HepG2 (cell line): ENCODE measurements around the gene RRM2. TPM values are rescaled to one million over a fixed set of nuclear protein-coding genes. Genes with fewer than 3 reads are reported as not detected.

Source experiments
- ARID4A ChIP-seq: sonication (generic); formaldehyde crosslinking; IDR thresholded peaks from 2 replicates; pipeline ENCODE4 v1.5.0; 2020; ENCODE audit warnings: mild to moderate bottlenecking, missing genetic modification reagents, borderline replicate concordance
- BHLHE40 ChIP-seq: IDR thresholded peaks from 2 replicates; pipeline ENCODE4 v1.6.1; 2011; ENCODE audit warnings: low read length, improper control_type of control experiment
- DNMT1 ChIP-seq: sonication (generic); formaldehyde crosslinking; IDR thresholded peaks from 2 replicates; pipeline ENCODE4 v1.5.1; 2020; ENCODE audit warnings: mild to moderate bottlenecking, missing genetic modification reagents
- EZH2 ChIP-seq: conservative IDR thresholded peaks from 2 replicates; pipeline ENCODE4 v1.6.1; 2012; ENCODE audit warnings: mild to moderate bottlenecking, low read depth, low read length, moderate library complexity
- HMG20B ChIP-seq: conservative IDR thresholded peaks from 2 replicates; pipeline ENCODE4 v1.6.1; 2016; ENCODE audit warnings: missing genetic modification reagents, missing compliant biosample characterization
- NFKBIZ ChIP-seq: IDR thresholded peaks from 2 replicates; pipeline ENCODE4 v1.6.1; 2018; ENCODE audit warnings: missing genetic modification reagents, missing compliant biosample characterization
- PAWR ChIP-seq: sonication (generic); formaldehyde crosslinking; IDR thresholded peaks from 2 replicates; pipeline ENCODE4 v1.4.0; 2020; ENCODE audit warnings: missing genetic modification reagents, mild to moderate bottlenecking, borderline replicate concordance
- RARA ChIP-seq: IDR thresholded peaks from 2 replicates; pipeline ENCODE4 v1.6.1; 2016; ENCODE audit warnings: missing genetic modification reagents, missing compliant biosample characterization
- SP1 ChIP-seq, 2 experiments: fragments of 450-650 bp in 1 of 2; sonication (generic) in 1 of 2; formaldehyde crosslinking in 1 of 2; IDR thresholded peaks; 2 replicates each; pipeline versions ENCODE4 v1.4.0 to v1.6.1; 2016 to 2020; ENCODE audit warnings: missing genetic modification reagents in 1 of 2
- ZBTB43 ChIP-seq: sonication (generic); formaldehyde crosslinking; conservative IDR thresholded peaks from 2 replicates; pipeline ENCODE4 v1.4.0; 2020; ENCODE audit warnings: missing genetic modification reagents
- ZGPAT ChIP-seq: IDR thresholded peaks from 2 replicates; pipeline ENCODE4 v1.6.1; 2016; ENCODE audit warnings: mild to moderate bottlenecking
- ZIK1 ChIP-seq: sonication (generic); formaldehyde crosslinking; IDR thresholded peaks from 2 replicates; pipeline ENCODE4 v1.5.0; 2020; ENCODE audit warnings: mild to moderate bottlenecking, low read depth, missing genetic modification reagents, borderline replicate concordance
- ZNF260 ChIP-seq: sonication (generic); formaldehyde crosslinking; IDR thresholded peaks from 2 replicates; pipeline ENCODE4 v1.4.0; 2020; ENCODE audit warnings: missing genetic modification reagents, low read depth, mild to moderate bottlenecking, borderline replicate concordance
- ZNF652 ChIP-seq: IDR thresholded peaks from 2 replicates; pipeline ENCODE4 v1.6.1; 2016; ENCODE audit warnings: low read depth, borderline replicate concordance
- polyA plus RNA-seq, 8 experiments: library from polyadenylated mRNA; depleted of rRNA in 3 of 8; stranded (reverse) in 7 of 8; unstranded in 1 of 8; fragments of >200 nt; fragmentation: Illumina TruSeq in 4 of 8; extraction: Trizol in 4 of 8; gene quantifications; 2 replicates each; pipeline versions ENCODE4 v1.2.1 to v1.2.3, GENCODE V29; 2011 to 2016; ENCODE audit warnings: low read depth in 4 of 8, missing spikeins in 1 of 8, mixed read lengths in 1 of 8; ENCODE audit not compliant: insufficient read depth in 1 of 8
- total RNA-seq, 5 experiments: library from RNA; depleted of rRNA; stranded (reverse); fragments of >200 nt; fragmentation: Illumina TruSeq; extraction: Trizol; gene quantifications; 2 replicates each; pipeline ENCODE4 v1.2.3, GENCODE V29; 2016; ENCODE audit warnings: low read depth in 1 of 5
- TF ChIP-seq, protein P1 (sequence below): sonication (generic); formaldehyde crosslinking; IDR thresholded peaks from 2 replicates; pipeline ENCODE4 v1.4.0; 2020; ENCODE audit warnings: missing genetic modification reagents, mild to moderate bottlenecking, borderline replicate concordance
- TF ChIP-seq, protein P2 (sequence below): sonication (generic); formaldehyde crosslinking; IDR thresholded peaks from 2 replicates; pipeline ENCODE4 v1.8.0; 2022; ENCODE audit warnings: missing genetic modification reagents, mild to moderate bottlenecking, inconsistent platforms, borderline replicate concordance
- TF ChIP-seq, protein P3 (sequence below): sonication (generic); formaldehyde crosslinking; conservative IDR thresholded peaks from 2 replicates; pipeline ENCODE4 v1.4.0; 2020; ENCODE audit warnings: missing genetic modification reagents

The RRM2 gene
- total and polyA plus RNA-seq, 2 of the 13 experiments (the other 11 are each of a cell fraction or from before 2014, with no cell fraction given), result 31.3 to 150 TPM

GRCh38 chr2:10119027-10119325 lies 3.6 kb upstream of the RRM2 start (continued):
- TF ChIP-seq, protein P1, sequence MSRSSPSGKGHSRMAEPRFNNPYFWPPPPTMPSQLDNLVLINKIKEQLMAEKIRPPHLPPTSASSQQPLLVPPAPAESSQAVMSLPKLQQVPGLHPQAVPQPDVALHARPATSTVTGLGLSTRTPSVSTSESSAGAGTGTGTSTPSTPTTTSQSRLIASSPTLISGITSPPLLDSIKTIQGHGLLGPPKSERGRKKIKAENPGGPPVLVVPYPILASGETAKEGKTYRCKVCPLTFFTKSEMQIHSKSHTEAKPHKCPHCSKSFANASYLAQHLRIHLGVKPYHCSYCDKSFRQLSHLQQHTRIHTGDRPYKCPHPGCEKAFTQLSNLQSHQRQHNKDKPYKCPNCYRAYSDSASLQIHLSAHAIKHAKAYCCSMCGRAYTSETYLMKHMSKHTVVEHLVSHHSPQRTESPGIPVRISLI, result no peak
- no peak for TF ChIP-seq ZBTB43 (CRISPR knock-in tag)
- TF ChIP-seq PAWR (CRISPR knock-in tag), result no peak
- TF ChIP-seq BHLHE40, result no peak
- TF ChIP-seq, protein P2, sequence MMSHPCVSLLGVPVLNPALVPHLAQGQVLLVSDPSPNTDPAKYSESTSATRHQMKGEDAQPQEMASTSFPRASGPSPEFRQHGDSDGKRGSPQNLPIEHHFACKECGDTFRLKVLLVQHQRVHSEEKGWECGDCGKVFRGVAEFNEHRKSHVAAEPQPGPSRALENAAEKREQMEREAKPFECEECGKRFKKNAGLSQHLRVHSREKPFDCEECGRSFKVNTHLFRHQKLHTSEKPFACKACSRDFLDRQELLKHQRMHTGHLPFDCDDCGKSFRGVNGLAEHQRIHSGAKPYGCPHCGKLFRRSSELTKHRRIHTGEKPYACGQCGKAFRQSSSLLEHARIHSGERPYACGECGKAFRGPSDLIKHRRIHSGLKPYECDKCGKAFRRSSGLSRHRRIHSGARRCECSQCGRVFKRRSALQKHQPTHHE (CRISPR knock-in tag), result no peak
- no peak for TF ChIP-seq NFKBIZ (CRISPR knock-in tag)
- TF ChIP-seq ZGPAT (CRISPR knock-in tag), result no peak
- TF ChIP-seq ARID4A (CRISPR knock-in tag), result no peak
- TF ChIP-seq HMG20B (CRISPR knock-in tag), result no peak
- TF ChIP-seq, protein P3, sequence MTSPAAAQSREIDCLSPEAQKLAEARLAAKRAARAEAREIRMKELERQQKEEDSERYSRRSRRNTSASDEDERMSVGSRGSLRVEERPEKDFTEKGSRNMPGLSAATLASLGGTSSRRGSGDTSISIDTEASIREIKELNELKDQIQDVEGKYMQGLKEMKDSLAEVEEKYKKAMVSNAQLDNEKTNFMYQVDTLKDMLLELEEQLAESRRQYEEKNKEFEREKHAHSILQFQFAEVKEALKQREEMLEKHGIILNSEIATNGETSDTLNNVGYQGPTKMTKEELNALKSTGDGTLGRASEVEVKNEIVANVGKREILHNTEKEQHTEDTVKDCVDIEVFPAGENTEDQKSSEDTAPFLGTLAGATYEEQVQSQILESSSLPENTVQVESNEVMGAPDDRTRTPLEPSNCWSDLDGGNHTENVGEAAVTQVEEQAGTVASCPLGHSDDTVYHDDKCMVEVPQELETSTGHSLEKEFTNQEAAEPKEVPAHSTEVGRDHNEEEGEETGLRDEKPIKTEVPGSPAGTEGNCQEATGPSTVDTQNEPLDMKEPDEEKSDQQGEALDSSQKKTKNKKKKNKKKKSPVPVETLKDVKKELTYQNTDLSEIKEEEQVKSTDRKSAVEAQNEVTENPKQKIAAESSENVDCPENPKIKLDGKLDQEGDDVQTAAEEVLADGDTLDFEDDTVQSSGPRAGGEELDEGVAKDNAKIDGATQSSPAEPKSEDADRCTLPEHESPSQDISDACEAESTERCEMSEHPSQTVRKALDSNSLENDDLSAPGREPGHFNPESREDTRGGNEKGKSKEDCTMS (CRISPR knock-in tag), result no peak
- TF ChIP-seq EZH2, result no peak
- no peak for TF ChIP-seq DNMT1
- no peak for TF ChIP-seq SP1 (IDR thresholded peaks at IDR 0.05)
- no peak for TF ChIP-seq SP1 (CRISPR knock-in tag; IDR thresholded peaks at IDR 0.05)
- TF ChIP-seq ZIK1 (CRISPR knock-in tag), result no peak
- no peak for TF ChIP-seq ZNF652 (CRISPR knock-in tag)
- no peak for TF ChIP-seq ZNF260 (CRISPR knock-in tag)
- peak; percentile 92 for TF ChIP-seq RARA (CRISPR knock-in tag)
